ENCODE results near the gene ZNF12. TPM values are rescaled to one million over a fixed set of nuclear protein-coding genes. Genes with fewer than 3 reads are reported as not detected.

Gene ZNF12
- total RNA-seq, 1 donor from 2014 or later: 12.5 TPM

GRCh38 chr7:6648815-6649104, 58.0 kb downstream of the ZNF12 start:
- TF ChIP-seq, protein P1, sequence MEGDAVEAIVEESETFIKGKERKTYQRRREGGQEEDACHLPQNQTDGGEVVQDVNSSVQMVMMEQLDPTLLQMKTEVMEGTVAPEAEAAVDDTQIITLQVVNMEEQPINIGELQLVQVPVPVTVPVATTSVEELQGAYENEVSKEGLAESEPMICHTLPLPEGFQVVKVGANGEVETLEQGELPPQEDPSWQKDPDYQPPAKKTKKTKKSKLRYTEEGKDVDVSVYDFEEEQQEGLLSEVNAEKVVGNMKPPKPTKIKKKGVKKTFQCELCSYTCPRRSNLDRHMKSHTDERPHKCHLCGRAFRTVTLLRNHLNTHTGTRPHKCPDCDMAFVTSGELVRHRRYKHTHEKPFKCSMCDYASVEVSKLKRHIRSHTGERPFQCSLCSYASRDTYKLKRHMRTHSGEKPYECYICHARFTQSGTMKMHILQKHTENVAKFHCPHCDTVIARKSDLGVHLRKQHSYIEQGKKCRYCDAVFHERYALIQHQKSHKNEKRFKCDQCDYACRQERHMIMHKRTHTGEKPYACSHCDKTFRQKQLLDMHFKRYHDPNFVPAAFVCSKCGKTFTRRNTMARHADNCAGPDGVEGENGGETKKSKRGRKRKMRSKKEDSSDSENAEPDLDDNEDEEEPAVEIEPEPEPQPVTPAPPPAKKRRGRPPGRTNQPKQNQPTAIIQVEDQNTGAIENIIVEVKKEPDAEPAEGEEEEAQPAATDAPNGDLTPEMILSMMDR (conservative IDR thresholded peaks at IDR 0.05; ENCODE audit: low read depth, low read length): no peak
- no peak overlapping the region for H3K4me3 ChIP-seq (ENCODE audit: low read depth, low read length)
- no peak for DNase-seq (ENCODE audit: low read depth)

GRCh38 chr7:6648066-6648814, 58.5 kb downstream of the ZNF12 start:
- TF ChIP-seq, protein P1 (conservative IDR thresholded peaks at IDR 0.05; ENCODE audit: low read depth, low read length): peak; percentile 3
- H3K4me3 ChIP-seq (ENCODE audit: low read depth, low read length): no peak overlapping the region
- DNase-seq (ENCODE audit: low read depth): no peak

DNA sequence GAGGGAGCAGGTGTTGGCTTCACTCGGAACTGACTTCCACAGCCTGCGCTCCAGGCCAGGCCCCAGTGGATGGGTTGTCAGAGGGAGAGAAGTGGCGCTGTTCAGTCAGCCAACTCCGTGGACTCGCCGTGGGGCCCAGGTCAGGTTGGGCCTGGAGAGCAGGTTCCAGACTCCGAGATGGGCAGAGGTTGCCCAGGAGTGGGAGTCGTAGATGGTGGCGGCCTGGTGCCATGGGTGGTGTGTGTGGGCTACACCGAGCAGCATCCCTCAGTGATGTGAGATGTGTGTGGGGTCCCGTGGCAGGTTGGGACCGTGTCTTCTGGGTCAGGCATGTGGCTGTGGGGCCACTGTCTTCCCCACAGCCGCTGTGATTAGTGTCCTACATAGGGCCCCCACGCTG, 59.2 kb downstream of the ZNF12 start:
- H3K4me3 ChIP-seq (ENCODE audit: low read depth, low read length): no peak overlapping the region
- DNase-seq (ENCODE audit: low read depth): no peak
- TF ChIP-seq, protein P1 (conservative IDR thresholded peaks at IDR 0.05; ENCODE audit: low read depth, low read length): no peak

- TF ChIP-seq, protein P1 (conservative IDR thresholded peaks at IDR 0.05; ENCODE audit: low read depth, low read length): no peak
- DNase-seq (ENCODE audit: low read depth): no peak
- H3K4me3 ChIP-seq (ENCODE audit: low read depth, low read length): no peak overlapping the region
Measured at GRCh38 chr7:6647080-6647479, 59.7 kb downstream of the ZNF12 start.

GRCh38 chr7:6646465-6646864, 60.3 kb downstream of the ZNF12 start:
- DNase-seq (ENCODE audit: low read depth): no peak
- no peak overlapping the region for H3K4me3 ChIP-seq (ENCODE audit: low read depth, low read length)
- TF ChIP-seq, protein P1 (conservative IDR thresholded peaks at IDR 0.05; ENCODE audit: low read depth, low read length): no peak

DNA sequence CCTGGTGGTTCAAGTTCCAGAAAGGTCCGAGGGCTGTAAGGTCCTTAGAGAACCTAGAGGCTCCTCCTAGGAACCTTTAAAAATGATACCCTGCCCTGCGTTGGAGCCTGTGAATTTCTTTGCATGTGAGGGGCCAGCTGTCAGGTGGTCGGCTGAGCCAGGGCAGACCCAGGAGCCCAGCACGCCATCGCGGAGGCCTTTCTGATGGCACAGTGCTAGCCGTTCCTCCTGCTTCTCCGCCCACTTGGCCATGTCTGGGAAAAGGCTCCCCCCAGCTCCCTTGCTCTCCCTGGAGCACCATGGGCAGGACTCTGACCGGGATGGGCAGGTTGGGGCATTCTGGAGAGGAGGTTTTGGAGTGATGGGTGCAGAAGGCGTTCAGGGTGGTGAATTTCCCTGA, 62.0 kb downstream of the ZNF12 start:
- TF ChIP-seq, protein P1 (conservative IDR thresholded peaks at IDR 0.05; ENCODE audit: low read depth, low read length): no peak
- H3K4me3 ChIP-seq (ENCODE audit: low read depth, low read length): no peak overlapping the region
- no peak for DNase-seq (ENCODE audit: low read depth)
